ENCODE results near the gene ULBP2. TPM values are rescaled to one million over a fixed set of nuclear protein-coding genes. Genes with fewer than 3 reads are reported as not detected.

Gene ULBP2
- total and polyA plus RNA-seq, 2 of the 8 experiments (the other 6 are each of a cell fraction or from before 2014, with no cell fraction given): 0.05 TPM; not detected in 1

DNA sequence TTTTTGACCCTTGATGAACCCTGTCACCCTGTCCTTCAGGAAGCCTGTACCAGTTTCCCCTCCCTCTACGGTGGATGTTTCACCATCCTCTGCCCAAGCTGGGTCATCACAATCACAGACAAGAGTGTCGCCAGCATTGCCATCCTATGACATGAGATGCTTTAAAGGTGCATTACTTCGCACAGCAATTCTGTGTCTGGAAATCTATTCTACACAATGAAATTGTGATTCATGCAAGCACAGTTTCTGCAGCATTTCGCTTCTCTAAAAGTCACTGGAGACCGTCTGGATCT, 2.5 kb upstream of the ULBP2 start:
- Histone ChIP-seq H3K9me3 (ENCODE audit: insufficient read depth in 2 of 2, low read depth in 1 of 2, low read length in 1 of 2) (no peaks in the 10 kb centered on the region), H3K27ac (ENCODE audit: low read depth, low read length) (no peak overlapping the region), H2AFZ (ENCODE audit: low read length) (no peak overlapping the region), H3K18ac (ENCODE audit: extremely low read depth, low read length) (no peak overlapping the region), H3K56ac (replicated peaks; ENCODE audit: insufficient read length, low read depth, low read length) (no peak overlapping the region), H2BK20ac (ENCODE audit: low read length) (no peak overlapping the region), H3K9ac (replicated peaks in 1 of 4; ENCODE audit: extremely low read depth in 1 of 4, low read depth in 3 of 4, low read length in 3 of 4) (no peak overlapping the region), H3K4ac (replicated peaks; ENCODE audit: insufficient read length, low read depth, low read length) (no peak overlapping the region), H2BK120ac (replicated peaks; ENCODE audit: low read depth, low read length) (no peak overlapping the region), H3K23me2 (ENCODE audit: low read depth, low read length) (peaks cover 15% of the 10 kb centered on the region; the same call in 1 of the 2 replicates), H3K36me3 (ENCODE audit: control insufficient read depth in 2 of 4, insufficient read depth in 4 of 4, low read length in 3 of 4) (peaks cover 0 to 4% (median 0%) of the 10 kb centered on the region in 4 experiments; a peak in 1 of 8 replicates), H3K27me3 (replicated peaks in 1 of 4; ENCODE audit: control insufficient read depth in 3 of 4, extremely low read depth in 1 of 4, insufficient read depth in 3 of 4, low read length in 3 of 4) (peaks cover 72 to 97% (median 92%) of the 10 kb centered on the region in 4 experiments), H2AK5ac (ENCODE audit: low read depth, low read length) (no peak overlapping the region), H4K91ac (replicated peaks; ENCODE audit: insufficient read length, low read length) (no peak overlapping the region), H2BK12ac (ENCODE audit: low read depth, low read length) (no peak overlapping the region), H3K14ac (ENCODE audit: insufficient read length) (no peak overlapping the region), H2BK15ac (ENCODE audit: low read length) (no peak overlapping the region), H3K4me2 (ENCODE audit: insufficient read depth in 1 of 2, low read depth in 2 of 2, low read length in 2 of 2) (peak overlapping the region in 1 of 2 experiments; percentile 58; a peak in 1 of 4 replicates), H4K8ac (ENCODE audit: extremely low read depth, insufficient read depth, low read length) (no peak overlapping the region), H3K79me2 (ENCODE audit: control insufficient read depth in 1 of 2, insufficient read depth in 2 of 2, low read length in 2 of 2) (no peaks in the 10 kb centered on the region), H3K79me1 (ENCODE audit: low read depth, low read length) (no peaks in the 10 kb centered on the region), H3K23ac (ENCODE audit: insufficient read length) (no peak overlapping the region), H3K4me1 (replicated peaks in 1 of 4; ENCODE audit: control insufficient read depth in 3 of 4, insufficient read depth in 4 of 4, low read length in 3 of 4) (peaks cover 0 to 6% (median 3%) of the 10 kb centered on the region in 4 experiments; a peak in 5 of 7 replicates), H2BK5ac (ENCODE audit: low read depth, low read length) (no peak overlapping the region), H4K5ac (ENCODE audit: insufficient read length, low read depth, low read length) (no peak overlapping the region), H3K4me3 (ENCODE audit: extremely low read depth in 1 of 4, insufficient read depth in 2 of 4, low read depth in 3 of 4, low read length in 4 of 4) (no peak overlapping the region), H4K20me1 (replicated peaks in 1 of 2; ENCODE audit: control insufficient read depth in 1 of 2, insufficient read depth in 2 of 2, low read length in 2 of 2) (peaks cover 6 to 12% of the 10 kb centered on the region in 2 experiments)
- CTCF ChIA-PET (ENCODE audit: partially characterized antibody): no interaction called here
- FAIRE-seq (no peak), DNase-seq (ENCODE audit: low read depth in 1 of 2, low spot score in 2 of 2) (no peak)
- POLR2A ChIA-PET (ENCODE audit: partially characterized antibody): interaction anchor here (1.2 kb wide), 1 partner anchor 53 kb away, joined by 4 read pairs; no protein-coding TSS in a partner anchor
- TF ChIP-seq JUN (IDR thresholded peaks at IDR 0.05; ENCODE audit: low read depth, low read length) (no peak), BCL11A (IDR thresholded peaks at IDR 0.05; ENCODE audit: low read depth in 2 of 2, low read length in 2 of 2) (no peak)
- TF ChIP-seq, protein P1, sequence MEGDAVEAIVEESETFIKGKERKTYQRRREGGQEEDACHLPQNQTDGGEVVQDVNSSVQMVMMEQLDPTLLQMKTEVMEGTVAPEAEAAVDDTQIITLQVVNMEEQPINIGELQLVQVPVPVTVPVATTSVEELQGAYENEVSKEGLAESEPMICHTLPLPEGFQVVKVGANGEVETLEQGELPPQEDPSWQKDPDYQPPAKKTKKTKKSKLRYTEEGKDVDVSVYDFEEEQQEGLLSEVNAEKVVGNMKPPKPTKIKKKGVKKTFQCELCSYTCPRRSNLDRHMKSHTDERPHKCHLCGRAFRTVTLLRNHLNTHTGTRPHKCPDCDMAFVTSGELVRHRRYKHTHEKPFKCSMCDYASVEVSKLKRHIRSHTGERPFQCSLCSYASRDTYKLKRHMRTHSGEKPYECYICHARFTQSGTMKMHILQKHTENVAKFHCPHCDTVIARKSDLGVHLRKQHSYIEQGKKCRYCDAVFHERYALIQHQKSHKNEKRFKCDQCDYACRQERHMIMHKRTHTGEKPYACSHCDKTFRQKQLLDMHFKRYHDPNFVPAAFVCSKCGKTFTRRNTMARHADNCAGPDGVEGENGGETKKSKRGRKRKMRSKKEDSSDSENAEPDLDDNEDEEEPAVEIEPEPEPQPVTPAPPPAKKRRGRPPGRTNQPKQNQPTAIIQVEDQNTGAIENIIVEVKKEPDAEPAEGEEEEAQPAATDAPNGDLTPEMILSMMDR (IDR thresholded peaks at IDR 0.05; ENCODE audit: control extremely low read depth in 1 of 3, insufficient read depth in 1 of 3, low read depth in 1 of 3, low read length in 3 of 3): no peak
- WGBS, 2 experiments (ENCODE audit: extremely low coverage in 1 of 2, insufficient coverage in 1 of 2, insufficient read length in 1 of 2, insufficient replicate concordance in 2 of 2, low coverage in 1 of 2, low lambda C conversion rate in 2 of 2, missing lambda C conversion rate in 1 of 2): 34% methylated on average over 5 of the region's 5 CpGs; no CpG with 5 or more reads in 1 of the 2 experiments

All from H1 (cell line).